ENCODE results near the gene MYH3.

DNA sequence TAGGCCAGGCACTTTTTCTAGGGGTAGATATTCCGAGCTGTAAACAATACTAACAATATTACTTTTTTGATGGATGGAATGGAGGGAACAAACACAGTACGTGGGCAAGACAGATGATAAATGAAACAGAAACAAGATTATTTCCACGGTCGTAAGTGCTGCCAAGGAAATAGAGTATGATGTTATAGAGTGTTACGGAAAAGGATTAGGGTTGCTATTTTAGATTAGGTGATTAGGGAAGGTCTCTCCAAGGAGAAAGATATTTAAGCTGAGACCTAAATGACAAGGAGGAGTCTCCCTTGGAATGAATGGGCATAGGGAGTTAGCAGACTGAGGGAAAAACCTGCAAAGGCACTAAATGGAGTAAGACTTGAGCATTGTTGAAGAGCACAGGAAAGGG lies 48.6 kb upstream of the MYH3 start:
- no peak for TF ChIP-seq POLR2AphosphoS5 (IDR thresholded peaks at IDR 0.05)
- no peak for TF ChIP-seq CTCF (IDR thresholded peaks at IDR 0.05; ENCODE audit: poor library complexity, severe bottlenecking)
- TF ChIP-seq SMC3 (conservative IDR thresholded peaks at IDR 0.05; ENCODE audit: poor library complexity), result no peak
- no peak for TF ChIP-seq EP300 (conservative IDR thresholded peaks at IDR 0.05; ENCODE audit: poor library complexity, severe bottlenecking)
- no peak for TF ChIP-seq REST (IDR thresholded peaks at IDR 0.05; ENCODE audit: borderline replicate concordance)
- no peak for TF ChIP-seq TAF1 (IDR thresholded peaks at IDR 0.05; ENCODE audit: low read depth)

Data from neural cell (in vitro differentiated cells).